Chondrocyte (in vitro differentiated cells): ENCODE results near the gene SGPL1. TPM values are rescaled to one million over a fixed set of nuclear protein-coding genes. Genes with fewer than 3 reads are reported as not detected.

Experiments used
- DNase-seq: peaks from one replicate; pipeline ENCODE4 v3.0.0; 2021; ENCODE audit warnings: mixed read lengths, low spot score
- H3K27ac Mint-ChIP-seq: one replicate; pipeline ENCODE4 v1.8.0; 2021; ENCODE audit warnings: mild to moderate bottlenecking, moderate library complexity, mixed read lengths; ENCODE audit not compliant: unreplicated experiment
- H3K27me3 Mint-ChIP-seq: 2 replicates; pipeline ENCODE4 v1.8.0; 2021; ENCODE audit warnings: low read depth, mixed read lengths
- H3K36me3 Mint-ChIP-seq: 2 replicates; pipeline ENCODE4 v1.8.0; 2021; ENCODE audit warnings: low read depth, mixed read lengths
- H3K4me1 Mint-ChIP-seq: 2 replicates; pipeline ENCODE4 v1.8.0; 2021; ENCODE audit warnings: low read depth, mild to moderate bottlenecking, mixed read lengths
- H3K4me3 Mint-ChIP-seq: one replicate; pipeline ENCODE4 v1.8.0; 2021; ENCODE audit warnings: mild to moderate bottlenecking, moderate library complexity, mixed read lengths; ENCODE audit not compliant: unreplicated experiment
- H3K9me3 Mint-ChIP-seq: 2 replicates; pipeline ENCODE4 v1.8.0; 2021; ENCODE audit warnings: low read depth, mixed read lengths
- CTCF ChIP-seq: fragments of 200-600 bp; sonication (generic); IDR thresholded peaks from 2 replicates; pipeline ENCODE4 v1.5.0; 2021; ENCODE audit warnings: antibody characterized with exemption, mild to moderate bottlenecking, moderate library complexity
- total RNA-seq: library from RNA; stranded (reverse); gene quantifications from 3 replicates; pipeline ENCODE4 v1.2.1, GENCODE V29; 2021

Gene SGPL1
- total RNA-seq, 1 donor from 2014 or later = 71.8 TPM

GRCh38 chr10:70771311-70772194 is 44.2 kb upstream of the SGPL1 start:
- Mint-ChIP-seq H3K27ac (no peak overlapping the region), H3K9me3 (no peaks in the 10 kb centered on the region), H3K36me3 (peaks cover 1% of the 10 kb centered on the region), H3K4me1 (no peaks in the 10 kb centered on the region), H3K27me3 (peaks cover 7% of the 10 kb centered on the region), H3K4me3 (no peak overlapping the region)
- no peak for TF ChIP-seq CTCF
- DNase-seq = no peak

- Mint-ChIP-seq H3K36me3 (no peaks in the 10 kb centered on the region), H3K9me3 (no peaks in the 10 kb centered on the region), H3K27ac (peak overlapping the region; percentile 29), H3K4me1 (no peaks in the 10 kb centered on the region), H3K4me3 (no peak overlapping the region), H3K27me3 (peaks cover 4% of the 10 kb centered on the region)
- no peak for DNase-seq
- TF ChIP-seq CTCF = no peak
Observed at GRCh38 chr10:70772627-70773026, 43.1 kb upstream of the SGPL1 start.

- DNase-seq = no peak
- H3K4me3 Mint-ChIP-seq = no peak overlapping the region
- TF ChIP-seq CTCF = no peak
- no peaks in the 10 kb centered on the region for H3K36me3 Mint-ChIP-seq
- H3K27me3 Mint-ChIP-seq = peaks cover 2% of the 10 kb centered on the region
- no peak overlapping the region for H3K27ac Mint-ChIP-seq
- no peaks in the 10 kb centered on the region for H3K4me1 Mint-ChIP-seq
- no peaks in the 10 kb centered on the region for H3K9me3 Mint-ChIP-seq
Observed at GRCh38 chr10:70773461-70773860, 42.3 kb upstream of the SGPL1 start.

- no peak for TF ChIP-seq CTCF
- H3K36me3 Mint-ChIP-seq = no peaks in the 10 kb centered on the region
- H3K4me3 Mint-ChIP-seq = no peak overlapping the region
- no peaks in the 10 kb centered on the region for H3K4me1 Mint-ChIP-seq
- DNase-seq = no peak
- H3K27ac Mint-ChIP-seq = no peak overlapping the region
- peaks cover 2% of the 10 kb centered on the region for H3K27me3 Mint-ChIP-seq
- no peaks in the 10 kb centered on the region for H3K9me3 Mint-ChIP-seq
Observed at GRCh38 chr10:70773965-70774809, 41.6 kb upstream of the SGPL1 start.
